ENCODE measurements around the gene GALNT2. TPM values are rescaled to one million over a fixed set of nuclear protein-coding genes. Genes with fewer than 3 reads are reported as not detected.

The GALNT2 gene
- polyA plus RNA-seq, 1 of the 3 experiments (the other 2 are of a cell fraction) = 118 TPM

- no peak overlapping the region for H3K9ac ChIP-seq
- no peak for DNase-seq
- ChIA-PET CTCF (interaction anchor here (1.2 to 2.5 kb wide), 2 partner anchors 9 to 452 kb away, joined by 4 to 9 read pairs; no protein-coding TSS in a partner anchor), POLR2A (no interaction called here)
- H3K9me3 ChIP-seq = no peaks in the 10 kb centered on the region
- peaks cover 22 to 45% of the 10 kb centered on the region in 2 experiments for H3K4me1 ChIP-seq (ENCODE audit: control insufficient read depth in 1 of 2, insufficient read depth in 2 of 2, low read depth in 1 of 2, low read length in 1 of 2)
- H3K36me3 ChIP-seq (replicated peaks in 1 of 2; ENCODE audit: control insufficient read depth in 1 of 2, insufficient read depth in 2 of 2, low read length in 1 of 2) = peaks cover 0 to 8% of the 10 kb centered on the region in 2 experiments
- no peak overlapping the region for H3K4me3 ChIP-seq (ENCODE audit: low read depth in 2 of 2, low read length in 1 of 2)
- peaks cover 97% of the 10 kb centered on the region for H3K79me2 ChIP-seq (ENCODE audit: insufficient read depth)
- H3K27me3 ChIP-seq (ENCODE audit: insufficient read depth) = no peaks in the 10 kb centered on the region
- no peak overlapping the region for H2AFZ ChIP-seq (ENCODE audit: low read depth)
- WGBS (ENCODE audit: low lambda C conversion rate) = 100% methylated on average over 3 of the region's 4 CpGs
- no peaks in the 10 kb centered on the region for H3K9me2 ChIP-seq
- H4K20me1 ChIP-seq (ENCODE audit: insufficient read depth) = peaks cover 37% of the 10 kb centered on the region
- 0 out of 2 replicates have a peak overlapping the region, but pooled peaks have one; percentile 16 for H3K4me2 ChIP-seq
- H3F3A ChIP-seq (replicated peaks; ENCODE audit: insufficient read depth) = no peaks in the 10 kb centered on the region
- peak overlapping the region in 1 of 2 experiments; percentile 55; a peak in 3 of 4 replicates for H3K27ac ChIP-seq (ENCODE audit: low read depth in 2 of 2, low read length in 1 of 2)
- no peak for TF ChIP-seq MEF2A (IDR thresholded peaks at IDR 0.05; ENCODE audit: borderline replicate concordance, low read depth)
- TF ChIP-seq CTCF (IDR thresholded peaks at IDR 0.05) = no peak
- no peak for TF ChIP-seq CHD2 (IDR thresholded peaks at IDR 0.05; ENCODE audit: low read length, partially characterized antibody)
- TF ChIP-seq, protein P1, sequence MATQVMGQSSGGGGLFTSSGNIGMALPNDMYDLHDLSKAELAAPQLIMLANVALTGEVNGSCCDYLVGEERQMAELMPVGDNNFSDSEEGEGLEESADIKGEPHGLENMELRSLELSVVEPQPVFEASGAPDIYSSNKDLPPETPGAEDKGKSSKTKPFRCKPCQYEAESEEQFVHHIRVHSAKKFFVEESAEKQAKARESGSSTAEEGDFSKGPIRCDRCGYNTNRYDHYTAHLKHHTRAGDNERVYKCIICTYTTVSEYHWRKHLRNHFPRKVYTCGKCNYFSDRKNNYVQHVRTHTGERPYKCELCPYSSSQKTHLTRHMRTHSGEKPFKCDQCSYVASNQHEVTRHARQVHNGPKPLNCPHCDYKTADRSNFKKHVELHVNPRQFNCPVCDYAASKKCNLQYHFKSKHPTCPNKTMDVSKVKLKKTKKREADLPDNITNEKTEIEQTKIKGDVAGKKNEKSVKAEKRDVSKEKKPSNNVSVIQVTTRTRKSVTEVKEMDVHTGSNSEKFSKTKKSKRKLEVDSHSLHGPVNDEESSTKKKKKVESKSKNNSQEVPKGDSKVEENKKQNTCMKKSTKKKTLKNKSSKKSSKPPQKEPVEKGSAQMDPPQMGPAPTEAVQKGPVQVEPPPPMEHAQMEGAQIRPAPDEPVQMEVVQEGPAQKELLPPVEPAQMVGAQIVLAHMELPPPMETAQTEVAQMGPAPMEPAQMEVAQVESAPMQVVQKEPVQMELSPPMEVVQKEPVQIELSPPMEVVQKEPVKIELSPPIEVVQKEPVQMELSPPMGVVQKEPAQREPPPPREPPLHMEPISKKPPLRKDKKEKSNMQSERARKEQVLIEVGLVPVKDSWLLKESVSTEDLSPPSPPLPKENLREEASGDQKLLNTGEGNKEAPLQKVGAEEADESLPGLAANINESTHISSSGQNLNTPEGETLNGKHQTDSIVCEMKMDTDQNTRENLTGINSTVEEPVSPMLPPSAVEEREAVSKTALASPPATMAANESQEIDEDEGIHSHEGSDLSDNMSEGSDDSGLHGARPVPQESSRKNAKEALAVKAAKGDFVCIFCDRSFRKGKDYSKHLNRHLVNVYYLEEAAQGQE (IDR thresholded peaks at IDR 0.05; ENCODE audit: low read depth, low read length) = no peak
- TF ChIP-seq RFX5 (IDR thresholded peaks at IDR 0.05; ENCODE audit: low read length) = no peak
- TF ChIP-seq RXRA (IDR thresholded peaks at IDR 0.05; ENCODE audit: borderline replicate concordance, low read depth) = no peak
- TF ChIP-seq JUND (IDR thresholded peaks at IDR 0.05) = no peak
- TF ChIP-seq NRF1 (IDR thresholded peaks at IDR 0.05; ENCODE audit: low read depth, low read length) = no peak
- no peak for TF ChIP-seq NFIC (IDR thresholded peaks at IDR 0.05; ENCODE audit: borderline replicate concordance)
- no peak for TF ChIP-seq MXI1 (IDR thresholded peaks at IDR 0.05; ENCODE audit: low read depth, low read length)
- no peak for TF ChIP-seq RAD21 (IDR thresholded peaks at IDR 0.05; ENCODE audit: low read length)
- TF ChIP-seq TAF1 (IDR thresholded peaks at IDR 0.05; ENCODE audit: borderline replicate concordance, low read depth, low read length) = no peak
- no peak for TF ChIP-seq ZBTB33 (IDR thresholded peaks at IDR 0.05; ENCODE audit: borderline replicate concordance, low read depth)
- TF ChIP-seq, protein P2, sequence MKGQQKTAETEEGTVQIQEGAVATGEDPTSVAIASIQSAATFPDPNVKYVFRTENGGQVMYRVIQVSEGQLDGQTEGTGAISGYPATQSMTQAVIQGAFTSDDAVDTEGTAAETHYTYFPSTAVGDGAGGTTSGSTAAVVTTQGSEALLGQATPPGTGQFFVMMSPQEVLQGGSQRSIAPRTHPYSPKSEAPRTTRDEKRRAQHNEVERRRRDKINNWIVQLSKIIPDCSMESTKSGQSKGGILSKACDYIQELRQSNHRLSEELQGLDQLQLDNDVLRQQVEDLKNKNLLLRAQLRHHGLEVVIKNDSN (IDR thresholded peaks at IDR 0.05; ENCODE audit: borderline replicate concordance, low read depth) = no peak
- TF ChIP-seq, protein P3, sequence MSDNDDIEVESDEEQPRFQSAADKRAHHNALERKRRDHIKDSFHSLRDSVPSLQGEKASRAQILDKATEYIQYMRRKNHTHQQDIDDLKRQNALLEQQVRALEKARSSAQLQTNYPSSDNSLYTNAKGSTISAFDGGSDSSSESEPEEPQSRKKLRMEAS (IDR thresholded peaks at IDR 0.05; ENCODE audit: low read depth) = no peak
- TF ChIP-seq EZH2phosphoT487 (IDR thresholded peaks at IDR 0.05; ENCODE audit: borderline replicate concordance, low read depth) = no peak
- no peak for TF ChIP-seq FOXJ3 (CRISPR knock-in tag; IDR thresholded peaks at IDR 0.05)
Observed at GRCh38 chr1:230113235-230113592, 46.2 kb downstream of the GALNT2 start.
